Neural progenitor cell (in vitro differentiated cells): ENCODE results near the gene VMP1. TPM values are rescaled to one million over a fixed set of nuclear protein-coding genes. Genes with fewer than 3 reads are reported as not detected.
"Not testable (repeated sequence)": the region's sequence is repeated elsewhere in the genome, so short reads cannot be mapped to it uniquely, and the experiment has no call there.

Experiments
- DNase-seq: peaks from one replicate; pipeline ENCODE4 v3.0.0-alpha.2; 2016; ENCODE audit warnings: low spot score
- H2AFZ ChIP-seq: fragments of 200-600 bp; sonication (generic); replicated peaks from 2 replicates; pipeline ENCODE4 v1.6.1; 2016; ENCODE audit warnings: antibody characterized with exemption
- H3F3A ChIP-seq: fragments of 200-600 bp; sonication (generic); 2 replicates; pipeline ENCODE4 v1.6.1; 2016; ENCODE audit warnings: antibody characterized with exemption, low read depth
- H3K27ac ChIP-seq: fragments of 200-600 bp; sonication (generic); 2 replicates; pipeline ENCODE4 v1.5.1; 2016; ENCODE audit warnings: mild to moderate bottlenecking
- H3K27me3 ChIP-seq: fragments of 200-600 bp; sonication (generic); 2 replicates; pipeline ENCODE4 v1.6.1; 2016; ENCODE audit warnings: mild to moderate bottlenecking, moderate library complexity
- H3K36me3 ChIP-seq: fragments of 200-600 bp; sonication (generic); 2 replicates; pipeline ENCODE4 v1.5.1; 2016
- H3K4me1 ChIP-seq: fragments of 200-600 bp; sonication (generic); 2 replicates; pipeline ENCODE4 v1.6.1; 2016; ENCODE audit warnings: mixed run types
- H3K4me2 ChIP-seq: fragments of 200-600 bp; sonication (generic); 2 replicates; pipeline ENCODE4 v1.6.1; 2016
- H3K4me3 ChIP-seq: fragments of 200-600 bp; sonication (generic); 2 replicates; pipeline ENCODE4 v1.5.1; 2016
- H3K79me2 ChIP-seq: fragments of 200-600 bp; sonication (generic); 2 replicates; pipeline ENCODE4 v1.6.1; 2016; ENCODE audit warnings: low read depth
- H3K9ac ChIP-seq: fragments of 200-600 bp; sonication (generic); 2 replicates; pipeline ENCODE4 v1.6.1; 2016
- H3K9me3 ChIP-seq: fragments of 200-600 bp; sonication (generic); 2 replicates; pipeline ENCODE4 v1.5.1; 2016; ENCODE audit warnings: low read depth
- H4K20me1 ChIP-seq: fragments of 200-600 bp; sonication (generic); 2 replicates; pipeline ENCODE4 v1.6.1; 2016; ENCODE audit warnings: low read depth
- H3K27ac Mint-ChIP-seq: 3 replicates; pipeline ENCODE4 v1.8.0; 2021; ENCODE audit warnings: mixed read lengths
- H3K27me3 Mint-ChIP-seq: 2 replicates; pipeline ENCODE4 v1.8.0; 2022; ENCODE audit warnings: low read depth, mild to moderate bottlenecking, inconsistent platforms, moderate library complexity, mixed read lengths; ENCODE audit not compliant: insufficient read depth
- H3K36me3 Mint-ChIP-seq: 3 replicates; pipeline ENCODE4 v1.8.0; 2021; ENCODE audit warnings: mixed read lengths
- H3K4me1 Mint-ChIP-seq: 3 replicates; pipeline ENCODE4 v1.8.0; 2021; ENCODE audit warnings: mixed read lengths
- H3K4me3 Mint-ChIP-seq: 3 replicates; pipeline ENCODE4 v1.8.0; 2021; ENCODE audit warnings: mild to moderate bottlenecking, moderate library complexity, mixed read lengths
- H3K9me3 Mint-ChIP-seq: 3 replicates; pipeline ENCODE4 v1.8.0; 2020; ENCODE audit warnings: mixed read lengths
- CTCF ChIP-seq: fragments of 200-600 bp; sonication (generic); IDR thresholded peaks from 2 replicates; pipeline ENCODE4 v1.5.1; 2017; ENCODE audit warnings: antibody characterized with exemption, mild to moderate bottlenecking
- EZH2 ChIP-seq: fragments of 200-600 bp; sonication (generic); IDR thresholded peaks from 2 replicates; pipeline ENCODE4 v1.6.1; 2017; ENCODE audit warnings: antibody characterized with exemption, mild to moderate bottlenecking, moderate library complexity
- EZH2phosphoT487 ChIP-seq: fragments of 200-600 bp; sonication (generic); IDR thresholded peaks from 2 replicates; pipeline ENCODE4 v1.6.1; 2017; ENCODE audit warnings: antibody characterized with exemption
- total RNA-seq: library from RNA; depleted of rRNA; stranded (reverse); fragments of >200 nt; gene quantifications from 2 replicates; pipeline ENCODE4 v1.2.3, GENCODE V29; 2015; ENCODE audit warnings: low replicate concordance

Gene VMP1
- total RNA-seq, 1 donor from 2014 or later, result 62.1 TPM

- Histone ChIP-seq H3K9ac (no peak overlapping the region), H3K27me3 (no peaks in the 10 kb centered on the region), H3K4me3 (no peak overlapping the region), H2AFZ (no peak overlapping the region), H3K79me2 (no peaks in the 10 kb centered on the region), H3K4me2 (no peak overlapping the region), H4K20me1 (no peaks in the 10 kb centered on the region), H3K9me3 (no peaks in the 10 kb centered on the region), H3K27ac (no peak overlapping the region), H3K36me3 (no peaks in the 10 kb centered on the region), H3K4me1 (peaks cover 13% of the 10 kb centered on the region), H3F3A (no peaks in the 10 kb centered on the region)
- no peak for DNase-seq
- peaks cover 21% of the 10 kb centered on the region for H3K36me3 Mint-ChIP-seq
- peaks cover 16% of the 10 kb centered on the region for H3K4me1 Mint-ChIP-seq
- H3K4me3 Mint-ChIP-seq, result no peak overlapping the region
- TF ChIP-seq EZH2, result no peak
- no peak for TF ChIP-seq CTCF
- no peak for TF ChIP-seq EZH2phosphoT487
- H3K27me3 Mint-ChIP-seq, result no peaks in the 10 kb centered on the region
- H3K27ac Mint-ChIP-seq, result no peak overlapping the region
- H3K9me3 Mint-ChIP-seq, result peaks cover 5% of the 10 kb centered on the region
These were observed 72.1 kb downstream of the VMP1 start for GRCh38 chr17:59779521-59779920.

GRCh38 chr17:59780548-59780947, 73.1 kb downstream of the VMP1 start:
- H3K9ac ChIP-seq, H3K36me3 ChIP-seq, H3F3A ChIP-seq, H3K4me3 Mint-ChIP-seq, H4K20me1 ChIP-seq, H3K27me3 Mint-ChIP-seq, H3K27ac Mint-ChIP-seq, H3K9me3 ChIP-seq, H3K4me2 ChIP-seq, H3K27ac ChIP-seq, H2AFZ ChIP-seq, DNase-seq, H3K27me3 ChIP-seq, H3K9me3 Mint-ChIP-seq, H3K4me3 ChIP-seq, H3K79me2 ChIP-seq: not testable (repeated sequence)
- peaks cover 21% of the 10 kb centered on the region for H3K4me1 ChIP-seq
- Mint-ChIP-seq H3K4me1 (peaks cover 22% of the 10 kb centered on the region), H3K36me3 (peaks cover 20% of the 10 kb centered on the region)

GRCh38 chr17:59783221-59784047, 76.0 kb downstream of the VMP1 start:
- H3K4me3 ChIP-seq, result no peak overlapping the region
- H3K4me2 ChIP-seq, result no peak overlapping the region
- H3K27me3 ChIP-seq, result no peaks in the 10 kb centered on the region
- peaks cover 21% of the 10 kb centered on the region for H3K4me1 ChIP-seq
- H3K79me2 ChIP-seq, result no peaks in the 10 kb centered on the region
- Mint-ChIP-seq H3K4me3 (peak overlapping the region; percentile 25), H3K4me1 (peaks cover 37% of the 10 kb centered on the region), H3K27me3 (peaks cover 2% of the 10 kb centered on the region), H3K36me3 (peaks cover 6% of the 10 kb centered on the region), H3K27ac (peak overlapping the region; percentile 87), H3K9me3 (no peaks in the 10 kb centered on the region)
- no peaks in the 10 kb centered on the region for H4K20me1 ChIP-seq
- peaks cover 5% of the 10 kb centered on the region for H3F3A ChIP-seq
- no peak for TF ChIP-seq EZH2
- TF ChIP-seq EZH2phosphoT487, result no peak
- no peak for TF ChIP-seq CTCF
- H2AFZ ChIP-seq, result no peak overlapping the region
- H3K9ac ChIP-seq, result no peak overlapping the region
- H3K36me3 ChIP-seq, result no peaks in the 10 kb centered on the region
- DNase-seq, result no peak
- no peak overlapping the region for H3K27ac ChIP-seq
- no peaks in the 10 kb centered on the region for H3K9me3 ChIP-seq

GRCh38 chr17:59785091-59785799, 77.8 kb downstream of the VMP1 start:
- Histone ChIP-seq H2AFZ (no peak overlapping the region), H3K4me1 (peaks cover 21% of the 10 kb centered on the region), H3K4me2 (no peak overlapping the region), H3K9ac (no peak overlapping the region), H3K79me2 (no peaks in the 10 kb centered on the region), H3K27ac (no peak overlapping the region), H3K4me3 (no peak overlapping the region), H3K36me3 (no peaks in the 10 kb centered on the region), H3K9me3 (no peaks in the 10 kb centered on the region), H4K20me1 (no peaks in the 10 kb centered on the region), H3F3A (peaks cover 5% of the 10 kb centered on the region), H3K27me3 (no peaks in the 10 kb centered on the region)
- peaks cover 37% of the 10 kb centered on the region for H3K4me1 Mint-ChIP-seq
- H3K36me3 Mint-ChIP-seq, result peaks cover 6% of the 10 kb centered on the region
- H3K9me3 Mint-ChIP-seq, result no peaks in the 10 kb centered on the region
- peaks cover 2% of the 10 kb centered on the region for H3K27me3 Mint-ChIP-seq
- no peak for DNase-seq
- no peak overlapping the region for H3K27ac Mint-ChIP-seq
- TF ChIP-seq EZH2phosphoT487, result no peak
- no peak for TF ChIP-seq CTCF
- no peak for TF ChIP-seq EZH2
- H3K4me3 Mint-ChIP-seq, result no peak overlapping the region
